Measurements from ENCODE around the gene INTS15. TPM values are rescaled to one million over a fixed set of nuclear protein-coding genes. Genes with fewer than 3 reads are reported as not detected.

Gene INTS15
- total and polyA plus RNA-seq, 2 experiments from 2014 or later, result 7.0 to 27.0 TPM

- TF ChIP-seq ZNF462 (CRISPR knock-in tag; IDR thresholded peaks at IDR 0.05), result no peak
- no peak for TF ChIP-seq STAT1 (IDR thresholded peaks at IDR 0.05; ENCODE audit: unreplicated experiment)
- TF ChIP-seq EZH2 (IDR thresholded peaks at IDR 0.05; ENCODE audit: low read depth, unreplicated experiment), result no peak
- TF ChIP-seq ZNF114 (CRISPR knock-in tag; IDR thresholded peaks at IDR 0.05), result no peak
- TF ChIP-seq REST (IDR thresholded peaks at IDR 0.05; ENCODE audit: unreplicated experiment), result no peak
Observed at GRCh38 chr7:6648815-6649104, 58.9 kb downstream of the INTS15 start (continued).

GRCh38 chr7:6649241-6649961, 59.6 kb downstream of the INTS15 start:
- no peaks in the 10 kb centered on the region for H3F3A ChIP-seq (replicated peaks; ENCODE audit: low read depth)
- H3K4me1 Mint-ChIP-seq, result no peaks in the 10 kb centered on the region
- no peaks in the 10 kb centered on the region for H3K4me1 ChIP-seq (ENCODE audit: insufficient read depth)
- ATAC-seq (no peak), DNase-seq (ENCODE audit: low spot score) (no peak)
- H3K36me3 Mint-ChIP-seq (ENCODE audit: low read depth), result peaks cover 18% of the 10 kb centered on the region
- no peaks in the 10 kb centered on the region for H3K79me2 ChIP-seq (replicated peaks; ENCODE audit: insufficient read depth)
- no peak overlapping the region for H2AFZ ChIP-seq
- H3K9me3 Mint-ChIP-seq, result no peaks in the 10 kb centered on the region
- no peak overlapping the region for H3K27ac Mint-ChIP-seq
- no peaks in the 10 kb centered on the region for H3K27me3 ChIP-seq (ENCODE audit: insufficient read depth)
- peaks cover 4% of the 10 kb centered on the region for H3K27me3 Mint-ChIP-seq (ENCODE audit: insufficient read depth, low read depth, poor library complexity)
- no peaks in the 10 kb centered on the region for H3K9me2 ChIP-seq (ENCODE audit: insufficient read depth)
- H3K4me3 ChIP-seq, result no peak overlapping the region
- H4K20me1 ChIP-seq (replicated peaks; ENCODE audit: insufficient read depth), result no peaks in the 10 kb centered on the region; the same call in 1 of the 2 replicates
- no peak overlapping the region for H3K4me3 Mint-ChIP-seq
- H3K36me3 ChIP-seq (ENCODE audit: insufficient read depth), result no peaks in the 10 kb centered on the region
- no peak overlapping the region for H3K4me2 ChIP-seq
- no peak overlapping the region for H3K27ac ChIP-seq (ENCODE audit: low read depth)
- no peak for TF ChIP-seq JUNB (IDR thresholded peaks at IDR 0.05; ENCODE audit: unreplicated experiment)
- TF ChIP-seq EZH2phosphoT487 (IDR thresholded peaks at IDR 0.05; ENCODE audit: unreplicated experiment), result no peak
- TF ChIP-seq STAT1 (IDR thresholded peaks at IDR 0.05; ENCODE audit: unreplicated experiment), result no peak
- TF ChIP-seq POLR2AphosphoS5 (IDR thresholded peaks at IDR 0.05; ENCODE audit: low read depth), result no peak
- TF ChIP-seq ZNF331 (CRISPR knock-in tag; IDR thresholded peaks at IDR 0.05; ENCODE audit: low read depth), result no peak
- TF ChIP-seq, protein P1, sequence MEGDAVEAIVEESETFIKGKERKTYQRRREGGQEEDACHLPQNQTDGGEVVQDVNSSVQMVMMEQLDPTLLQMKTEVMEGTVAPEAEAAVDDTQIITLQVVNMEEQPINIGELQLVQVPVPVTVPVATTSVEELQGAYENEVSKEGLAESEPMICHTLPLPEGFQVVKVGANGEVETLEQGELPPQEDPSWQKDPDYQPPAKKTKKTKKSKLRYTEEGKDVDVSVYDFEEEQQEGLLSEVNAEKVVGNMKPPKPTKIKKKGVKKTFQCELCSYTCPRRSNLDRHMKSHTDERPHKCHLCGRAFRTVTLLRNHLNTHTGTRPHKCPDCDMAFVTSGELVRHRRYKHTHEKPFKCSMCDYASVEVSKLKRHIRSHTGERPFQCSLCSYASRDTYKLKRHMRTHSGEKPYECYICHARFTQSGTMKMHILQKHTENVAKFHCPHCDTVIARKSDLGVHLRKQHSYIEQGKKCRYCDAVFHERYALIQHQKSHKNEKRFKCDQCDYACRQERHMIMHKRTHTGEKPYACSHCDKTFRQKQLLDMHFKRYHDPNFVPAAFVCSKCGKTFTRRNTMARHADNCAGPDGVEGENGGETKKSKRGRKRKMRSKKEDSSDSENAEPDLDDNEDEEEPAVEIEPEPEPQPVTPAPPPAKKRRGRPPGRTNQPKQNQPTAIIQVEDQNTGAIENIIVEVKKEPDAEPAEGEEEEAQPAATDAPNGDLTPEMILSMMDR (conservative IDR thresholded peaks at IDR 0.05; ENCODE audit: low read depth in 2 of 2), result no peak
- TF ChIP-seq ZNF114 (CRISPR knock-in tag; IDR thresholded peaks at IDR 0.05), result no peak

Measured in GM23338 (cell line).